ENCODE measurements around the gene ZNF385B.

The ZNF385B gene

GRCh38 chr2:179410552-179411356, 450.7 kb downstream of the ZNF385B start:
- DNase-seq (ENCODE audit: low read depth), result peak; percentile 78
- no peak overlapping the region for H3K4me3 ChIP-seq (replicated peaks; ENCODE audit: low read depth, low read length)
- TF ChIP-seq CTCF (IDR thresholded peaks at IDR 0.05; ENCODE audit: low read length, missing control alignments), result peak; percentile 91

DNA sequence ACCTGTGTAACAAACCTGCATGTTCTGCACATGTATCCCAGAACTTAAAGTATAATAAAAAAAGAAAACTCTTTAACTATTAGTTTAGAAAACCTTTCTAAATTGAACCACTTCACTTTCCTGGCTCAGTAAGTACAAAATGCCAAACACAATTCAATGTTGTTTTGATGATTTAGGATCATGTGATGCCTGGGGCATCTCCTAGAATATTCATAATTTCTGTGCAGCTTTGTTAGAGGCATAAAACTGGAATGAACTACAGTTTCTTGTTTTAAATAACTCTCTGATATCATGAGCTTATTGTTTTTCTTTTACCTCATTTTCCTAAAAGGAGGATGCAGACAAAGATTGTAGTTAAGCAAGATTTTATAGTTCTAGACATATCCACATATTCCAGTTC, 457.8 kb downstream of the ZNF385B start:
- TF ChIP-seq CTCF (IDR thresholded peaks at IDR 0.05; ENCODE audit: low read length, missing control alignments), result no peak
- DNase-seq (ENCODE audit: low read depth), result no peak
- H3K4me3 ChIP-seq (replicated peaks; ENCODE audit: low read depth, low read length), result no peak overlapping the region

DNA sequence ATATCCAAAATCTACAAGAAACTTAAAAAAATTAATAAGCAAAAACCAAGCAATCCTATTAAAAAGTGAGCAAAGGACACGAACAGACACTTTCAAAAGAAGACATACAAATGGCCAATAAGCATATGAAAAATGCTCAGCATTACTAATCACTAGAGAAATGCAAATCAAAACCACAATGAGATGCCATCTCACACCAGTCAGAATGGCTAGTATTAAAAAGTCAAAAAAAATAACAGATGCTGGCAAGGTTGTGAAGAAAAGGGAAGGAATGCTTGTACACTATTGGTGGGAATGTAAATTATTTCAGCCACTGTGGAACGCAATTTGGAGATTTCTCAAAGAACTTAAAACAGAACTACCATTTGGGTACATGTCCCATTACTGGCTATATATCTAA, 467.9 kb downstream of the ZNF385B start:
- H3K4me3 ChIP-seq (replicated peaks; ENCODE audit: low read depth, low read length), result no peak overlapping the region
- TF ChIP-seq CTCF (IDR thresholded peaks at IDR 0.05; ENCODE audit: low read length, missing control alignments), result no peak
- DNase-seq (ENCODE audit: low read depth), result no peak

All from fibroblast of pulmonary artery (primary cell).